ENCODE data around the gene SHROOM3. TPM values are rescaled to one million over a fixed set of nuclear protein-coding genes. Genes with fewer than 3 reads are reported as not detected.

Gene SHROOM3
- total RNA-seq, 1 donor from 2014 or later: 54.9 TPM

DNA sequence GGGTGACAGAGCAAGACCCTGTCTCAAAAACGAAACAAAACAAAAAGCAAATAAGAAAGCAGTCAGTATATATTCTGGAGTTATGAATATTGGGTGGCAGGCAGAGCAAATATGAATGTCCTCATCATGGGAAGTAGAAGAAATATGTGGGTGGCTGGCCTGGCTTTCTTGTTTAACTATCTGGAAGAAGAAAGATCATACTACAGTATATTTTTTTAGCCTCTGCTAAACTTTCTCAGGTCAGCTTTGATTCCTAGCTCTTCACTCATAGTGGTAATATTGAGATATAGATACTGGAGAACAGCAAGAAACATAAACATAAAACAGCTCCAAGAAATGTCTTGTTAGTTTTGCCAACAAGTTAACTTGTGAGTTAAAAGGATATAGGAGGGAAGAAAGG, 270.4 kb downstream of the SHROOM3 start:
- Mint-ChIP-seq H3K27me3 (no peaks in the 10 kb centered on the region), H3K36me3 (ENCODE audit: insufficient read depth) (peaks cover 10% of the 10 kb centered on the region), H3K9me3 (ENCODE audit: low read depth) (no peaks in the 10 kb centered on the region), H3K4me3 (ENCODE audit: low read depth) (no peak overlapping the region), H3K27ac (no peak overlapping the region), H3K4me1 (ENCODE audit: low read depth) (peaks cover 32% of the 10 kb centered on the region)
- no peak for DNase-seq (ENCODE audit: low spot score, unreplicated experiment)
- TF ChIP-seq, protein P1, sequence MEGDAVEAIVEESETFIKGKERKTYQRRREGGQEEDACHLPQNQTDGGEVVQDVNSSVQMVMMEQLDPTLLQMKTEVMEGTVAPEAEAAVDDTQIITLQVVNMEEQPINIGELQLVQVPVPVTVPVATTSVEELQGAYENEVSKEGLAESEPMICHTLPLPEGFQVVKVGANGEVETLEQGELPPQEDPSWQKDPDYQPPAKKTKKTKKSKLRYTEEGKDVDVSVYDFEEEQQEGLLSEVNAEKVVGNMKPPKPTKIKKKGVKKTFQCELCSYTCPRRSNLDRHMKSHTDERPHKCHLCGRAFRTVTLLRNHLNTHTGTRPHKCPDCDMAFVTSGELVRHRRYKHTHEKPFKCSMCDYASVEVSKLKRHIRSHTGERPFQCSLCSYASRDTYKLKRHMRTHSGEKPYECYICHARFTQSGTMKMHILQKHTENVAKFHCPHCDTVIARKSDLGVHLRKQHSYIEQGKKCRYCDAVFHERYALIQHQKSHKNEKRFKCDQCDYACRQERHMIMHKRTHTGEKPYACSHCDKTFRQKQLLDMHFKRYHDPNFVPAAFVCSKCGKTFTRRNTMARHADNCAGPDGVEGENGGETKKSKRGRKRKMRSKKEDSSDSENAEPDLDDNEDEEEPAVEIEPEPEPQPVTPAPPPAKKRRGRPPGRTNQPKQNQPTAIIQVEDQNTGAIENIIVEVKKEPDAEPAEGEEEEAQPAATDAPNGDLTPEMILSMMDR (IDR thresholded peaks at IDR 0.05; ENCODE audit: unreplicated experiment): no peak

- H3K9me3 Mint-ChIP-seq (ENCODE audit: low read depth): no peaks in the 10 kb centered on the region
- H3K36me3 Mint-ChIP-seq (ENCODE audit: insufficient read depth): peaks cover 12% of the 10 kb centered on the region
- no peak overlapping the region for H3K4me3 Mint-ChIP-seq (ENCODE audit: low read depth)
- no peak for DNase-seq (ENCODE audit: low spot score, unreplicated experiment)
- peaks cover 32% of the 10 kb centered on the region for H3K4me1 Mint-ChIP-seq (ENCODE audit: low read depth)
- H3K27ac Mint-ChIP-seq: peak overlapping the region; percentile 16
- no peaks in the 10 kb centered on the region for H3K27me3 Mint-ChIP-seq
- TF ChIP-seq, protein P1 (IDR thresholded peaks at IDR 0.05; ENCODE audit: unreplicated experiment): no peak
Observed at GRCh38 chr4:76706581-76706980, 271.6 kb downstream of the SHROOM3 start.

- H3K27ac Mint-ChIP-seq: no peak overlapping the region
- peaks cover 15% of the 10 kb centered on the region for H3K36me3 Mint-ChIP-seq (ENCODE audit: insufficient read depth)
- peaks cover 15% of the 10 kb centered on the region for H3K4me1 Mint-ChIP-seq (ENCODE audit: low read depth)
Observed at GRCh38 chr4:76708971-76709771, 274.1 kb downstream of the SHROOM3 start.

DNA sequence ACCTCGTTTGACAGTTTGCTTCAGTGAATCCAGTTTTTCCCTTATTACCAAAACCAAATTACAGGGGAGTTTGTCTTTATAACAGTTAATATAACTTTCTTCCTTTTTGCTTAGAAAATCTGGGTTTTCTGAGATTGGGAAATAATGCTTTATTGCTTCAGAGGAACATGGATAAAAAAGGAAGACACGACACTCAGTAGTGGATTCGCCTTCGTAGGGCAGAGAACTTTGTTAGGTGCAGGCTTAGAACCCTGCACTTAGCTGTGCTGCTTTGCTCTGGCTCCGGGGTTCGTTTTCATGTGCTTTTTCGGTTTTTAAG, 274.7 kb downstream of the SHROOM3 start:
- TF ChIP-seq, protein P1 (IDR thresholded peaks at IDR 0.05; ENCODE audit: unreplicated experiment): no peak
- no peak overlapping the region for H3K4me3 Mint-ChIP-seq (ENCODE audit: low read depth)
- H3K27ac Mint-ChIP-seq: no peak overlapping the region
- no peaks in the 10 kb centered on the region for H3K9me3 Mint-ChIP-seq (ENCODE audit: low read depth)
- DNase-seq (ENCODE audit: low spot score, unreplicated experiment): no peak
- no peaks in the 10 kb centered on the region for H3K27me3 Mint-ChIP-seq
- H3K36me3 Mint-ChIP-seq (ENCODE audit: insufficient read depth): peaks cover 15% of the 10 kb centered on the region
- H3K4me1 Mint-ChIP-seq (ENCODE audit: low read depth): peaks cover 10% of the 10 kb centered on the region

More at GRCh38 chr4:76708971-76709771, 274.1 kb downstream of the SHROOM3 start:
- Mint-ChIP-seq H3K27me3 (no peaks in the 10 kb centered on the region), H3K9me3 (ENCODE audit: low read depth) (no peaks in the 10 kb centered on the region), H3K4me3 (ENCODE audit: low read depth) (no peak overlapping the region)
- TF ChIP-seq, protein P1 (IDR thresholded peaks at IDR 0.05; ENCODE audit: unreplicated experiment): no peak
- DNase-seq (ENCODE audit: low spot score, unreplicated experiment): no peak

DNA sequence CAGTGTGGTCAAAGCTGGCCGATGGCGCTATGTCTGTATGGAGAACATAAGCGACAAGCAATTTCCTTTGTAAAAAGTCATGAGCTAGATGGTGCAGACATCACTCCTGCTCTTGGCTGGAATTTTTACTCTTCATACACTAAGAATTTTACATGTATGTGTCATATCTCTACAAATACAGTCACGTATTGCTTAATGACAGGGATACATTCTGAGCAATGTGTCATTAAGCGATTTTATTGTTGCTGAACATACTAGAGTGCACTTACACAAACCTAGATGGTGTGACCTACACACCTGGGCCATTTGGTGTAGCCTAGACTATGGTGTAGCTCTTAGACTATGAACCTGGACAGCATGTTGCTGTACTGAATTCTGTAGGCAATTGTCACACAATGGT, 277.5 kb downstream of the SHROOM3 start:
- DNase-seq (ENCODE audit: low spot score, unreplicated experiment): no peak
- TF ChIP-seq, protein P1 (IDR thresholded peaks at IDR 0.05; ENCODE audit: unreplicated experiment): no peak
- Mint-ChIP-seq H3K9me3 (ENCODE audit: low read depth) (no peaks in the 10 kb centered on the region), H3K4me1 (ENCODE audit: low read depth) (peaks cover 8% of the 10 kb centered on the region), H3K4me3 (ENCODE audit: low read depth) (no peak overlapping the region), H3K27ac (no peak overlapping the region), H3K27me3 (no peaks in the 10 kb centered on the region), H3K36me3 (ENCODE audit: insufficient read depth) (peaks cover 7% of the 10 kb centered on the region)

Data from progenitor cell of endocrine pancreas (in vitro differentiated cells).